ENCODE measurements around the gene CLEC2B. TPM values are rescaled to one million over a fixed set of nuclear protein-coding genes. Genes with fewer than 3 reads are reported as not detected.
A peak's percentile ranks its signal among the peaks of the same experiment; 100 is the strongest.

Gene CLEC2B
- total and polyA plus RNA-seq, 4 donors, result 0.90 to 18.7 (median 8.0) TPM

DNA sequence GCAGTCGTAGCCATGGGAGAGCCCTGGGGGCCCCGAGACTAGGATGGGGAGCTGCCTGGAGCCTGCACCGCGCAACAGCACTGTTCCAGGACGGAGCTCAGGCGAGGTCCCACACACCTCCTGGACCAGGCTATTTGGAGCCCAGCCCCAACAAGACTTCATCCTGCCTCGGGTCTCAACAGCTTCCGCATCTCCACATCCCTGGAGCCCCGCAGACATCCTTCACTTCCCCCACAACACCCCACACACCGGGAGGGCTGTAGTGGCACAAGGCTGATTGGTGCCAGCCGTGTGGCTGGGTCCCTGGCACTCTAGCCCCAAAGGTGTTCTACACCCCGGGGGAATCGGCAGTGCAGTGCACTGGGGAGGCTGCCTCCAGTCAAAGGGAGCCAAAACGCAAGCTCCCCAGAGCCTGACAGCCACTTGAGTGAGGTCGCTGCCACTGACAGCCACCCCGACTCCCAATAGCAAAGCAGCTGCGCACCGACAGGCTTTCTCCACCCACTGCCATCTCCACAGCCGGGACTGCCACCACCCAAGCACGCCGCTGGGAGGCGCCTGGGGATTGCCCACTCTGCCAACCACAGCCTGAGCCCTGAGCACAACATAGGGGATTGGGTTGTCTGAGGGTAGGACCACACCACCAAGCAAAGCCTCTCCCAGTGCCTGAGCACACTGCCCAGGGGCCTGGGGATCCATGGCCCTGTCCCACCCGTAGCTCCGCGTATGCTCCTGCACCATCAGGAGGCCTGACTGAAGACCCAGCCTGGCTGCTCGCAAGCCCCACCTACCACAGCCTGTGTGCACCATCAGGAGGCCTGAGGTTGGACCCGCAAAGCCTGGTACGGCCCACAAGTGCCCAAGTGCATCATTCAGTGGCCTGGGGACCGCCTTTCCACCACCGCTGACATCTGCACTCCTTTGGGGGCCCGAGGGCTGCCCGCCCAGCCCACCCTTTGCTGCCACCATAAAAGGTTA lies 55.0 kb downstream of the CLEC2B start:
- peak in 1 of 6 donors; percentile 13 for DNase-seq (ENCODE audit: low read depth in 4 of 6, low spot score in 6 of 6)
- WGBS (ENCODE audit: insufficient coverage), result 69% methylated on average over 28 of the region's 32 CpGs
- Histone ChIP-seq H3K4me1 (ENCODE audit: control insufficient read depth, insufficient read depth, low read length) (no peaks in the 10 kb centered on the region), H3K36me3 (ENCODE audit: control insufficient read depth, insufficient read depth, low read length) (no peaks in the 10 kb centered on the region), H3K27ac (ENCODE audit: low read depth, low read length) (no peak overlapping the region), H3K27me3 (ENCODE audit: control insufficient read depth, insufficient read depth, low read length) (no peaks in the 10 kb centered on the region), H3K9me3 (ENCODE audit: control insufficient read depth, insufficient read depth, low read length) (no peaks in the 10 kb centered on the region), H3K4me3 (ENCODE audit: low read depth, low read length) (no peak overlapping the region)

DNA sequence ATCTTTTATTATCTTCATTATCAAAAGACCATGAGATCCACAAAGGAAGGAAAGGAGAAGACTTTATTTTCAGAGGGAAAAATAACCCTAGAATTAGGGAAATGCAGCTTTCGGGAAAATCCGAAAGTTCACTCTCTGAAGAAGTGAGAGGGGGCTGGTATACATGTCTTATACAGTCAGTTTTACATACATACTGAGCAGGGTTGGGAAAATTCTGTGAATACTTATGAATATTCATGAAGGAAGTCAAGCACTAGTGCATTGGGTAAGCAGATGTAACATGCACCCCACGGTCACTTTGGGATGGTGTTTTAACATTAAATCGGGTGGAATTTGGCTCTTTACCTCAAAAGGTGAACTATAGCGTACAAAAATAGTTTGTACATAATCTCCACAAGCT lies 57.5 kb downstream of the CLEC2B start:
- Histone ChIP-seq H3K4me3 (ENCODE audit: low read depth, low read length) (no peak overlapping the region), H3K36me3 (ENCODE audit: control insufficient read depth, insufficient read depth, low read length) (no peaks in the 10 kb centered on the region), H3K27me3 (ENCODE audit: control insufficient read depth, insufficient read depth, low read length) (no peaks in the 10 kb centered on the region), H3K9me3 (ENCODE audit: control insufficient read depth, insufficient read depth, low read length) (no peaks in the 10 kb centered on the region), H3K4me1 (ENCODE audit: control insufficient read depth, insufficient read depth, low read length) (no peaks in the 10 kb centered on the region), H3K27ac (ENCODE audit: low read depth, low read length) (no peak overlapping the region)
- DNase-seq (ENCODE audit: low read depth in 4 of 6, low spot score in 6 of 6), result no peak
- no CpG with 5 or more reads among the region's 5 CpGs for WGBS (ENCODE audit: insufficient coverage)

DNA sequence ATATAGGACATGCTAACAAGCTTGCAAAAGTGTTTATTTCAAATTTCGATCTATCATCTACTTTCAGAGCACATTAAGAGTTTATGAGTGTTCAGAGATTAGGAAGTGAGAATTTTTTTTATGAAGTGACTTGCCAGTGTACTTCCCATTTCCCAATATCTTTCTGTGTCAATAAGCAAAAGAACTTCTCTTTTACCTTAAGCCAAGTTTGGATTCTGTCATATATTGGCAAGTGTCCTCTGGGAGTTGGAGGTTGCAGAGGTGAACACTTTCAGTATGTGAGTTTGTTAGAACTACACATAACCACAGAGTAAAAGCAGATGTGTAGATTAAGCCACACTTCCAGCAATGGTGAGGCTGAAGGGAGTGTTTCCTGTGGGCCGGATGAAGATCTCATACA lies 58.5 kb downstream of the CLEC2B start:
- Histone ChIP-seq H3K4me3 (ENCODE audit: low read depth, low read length) (no peak overlapping the region), H3K27ac (ENCODE audit: low read depth, low read length) (no peak overlapping the region), H3K9me3 (ENCODE audit: control insufficient read depth, insufficient read depth, low read length) (no peaks in the 10 kb centered on the region), H3K36me3 (ENCODE audit: control insufficient read depth, insufficient read depth, low read length) (no peaks in the 10 kb centered on the region), H3K4me1 (ENCODE audit: control insufficient read depth, insufficient read depth, low read length) (no peaks in the 10 kb centered on the region), H3K27me3 (ENCODE audit: control insufficient read depth, insufficient read depth, low read length) (no peaks in the 10 kb centered on the region)
- no peak for DNase-seq (ENCODE audit: low read depth in 4 of 6, low spot score in 6 of 6)
- WGBS (ENCODE audit: insufficient coverage), result no CpG with 5 or more reads among the region's 2 CpGs

DNA sequence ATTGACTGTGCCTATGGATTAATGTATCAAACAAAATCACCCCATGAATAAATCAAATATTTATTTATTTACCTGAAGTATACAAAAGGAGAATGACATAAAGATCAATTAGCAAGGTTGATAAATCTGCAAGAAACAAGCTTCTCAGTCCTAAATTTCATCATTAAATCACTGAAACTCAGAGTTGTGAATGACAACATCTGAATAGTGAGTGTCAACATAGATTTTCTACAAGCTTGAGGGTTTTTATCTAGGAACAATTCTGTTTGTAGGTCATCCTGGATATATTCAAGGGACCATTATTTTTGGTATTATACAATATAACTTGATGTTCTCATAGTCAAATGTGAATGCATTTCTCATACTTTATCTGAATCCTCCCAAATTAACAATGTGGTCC lies 59.3 kb downstream of the CLEC2B start:
- no peak overlapping the region for H3K27ac ChIP-seq (ENCODE audit: low read depth, low read length)
- no peaks in the 10 kb centered on the region for H3K27me3 ChIP-seq (ENCODE audit: control insufficient read depth, insufficient read depth, low read length)
- no peaks in the 10 kb centered on the region for H3K9me3 ChIP-seq (ENCODE audit: control insufficient read depth, insufficient read depth, low read length)
- no peak overlapping the region for H3K4me3 ChIP-seq (ENCODE audit: low read depth, low read length)
- H3K4me1 ChIP-seq (ENCODE audit: control insufficient read depth, insufficient read depth, low read length), result no peaks in the 10 kb centered on the region
- DNase-seq (ENCODE audit: low read depth in 4 of 6, low spot score in 6 of 6), result no peak
- H3K36me3 ChIP-seq (ENCODE audit: control insufficient read depth, insufficient read depth, low read length), result no peaks in the 10 kb centered on the region

DNA sequence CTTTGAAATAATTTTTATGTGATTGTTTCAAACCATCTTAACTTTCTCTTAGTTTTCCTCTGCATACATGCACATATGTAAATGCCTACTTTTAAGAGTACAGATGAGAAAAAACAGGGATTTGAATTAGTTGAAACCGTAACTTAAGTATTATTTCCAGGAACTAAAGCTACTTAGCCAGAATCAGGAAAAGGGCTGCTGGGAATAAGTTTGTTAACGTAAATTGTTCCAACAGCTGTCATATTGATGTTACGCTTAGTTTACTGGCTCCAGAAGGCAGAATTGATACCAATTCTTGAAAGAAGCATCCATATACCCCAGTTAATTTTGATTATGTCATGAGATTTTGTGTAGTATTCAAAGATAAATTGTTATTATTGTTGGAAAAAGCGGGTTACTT lies 59.8 kb downstream of the CLEC2B start:
- 60% methylated on average over 1 of the region's 4 CpGs for WGBS (ENCODE audit: insufficient coverage)
- Histone ChIP-seq H3K4me1 (ENCODE audit: control insufficient read depth, insufficient read depth, low read length) (no peaks in the 10 kb centered on the region), H3K9me3 (ENCODE audit: control insufficient read depth, insufficient read depth, low read length) (no peaks in the 10 kb centered on the region), H3K36me3 (ENCODE audit: control insufficient read depth, insufficient read depth, low read length) (no peaks in the 10 kb centered on the region), H3K4me3 (ENCODE audit: low read depth, low read length) (no peak overlapping the region), H3K27ac (ENCODE audit: low read depth, low read length) (no peak overlapping the region), H3K27me3 (ENCODE audit: control insufficient read depth, insufficient read depth, low read length) (no peaks in the 10 kb centered on the region)
- no peak for DNase-seq (ENCODE audit: low read depth in 4 of 6, low spot score in 6 of 6)

DNA sequence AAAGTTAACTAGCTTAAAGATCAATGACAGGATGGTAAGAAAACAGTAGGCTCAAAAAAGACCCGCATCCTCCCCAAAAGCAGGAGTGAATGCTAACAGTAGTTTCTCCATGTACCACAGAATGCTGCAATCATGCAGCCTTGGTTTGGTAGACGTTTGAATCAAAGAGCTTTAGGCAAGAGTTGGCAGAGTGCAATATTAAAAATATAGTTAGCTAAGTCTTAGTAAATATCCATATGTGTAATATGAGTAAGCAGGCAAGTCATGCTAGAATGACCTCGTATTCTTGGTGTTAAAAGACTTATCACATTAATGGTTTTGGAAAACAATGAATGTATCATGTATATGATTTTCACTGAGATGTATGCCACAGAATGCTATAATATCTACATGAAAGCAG lies 60.6 kb downstream of the CLEC2B start:
- no peaks in the 10 kb centered on the region for H3K27me3 ChIP-seq (ENCODE audit: control insufficient read depth, insufficient read depth, low read length)
- no CpG with 5 or more reads among the region's 3 CpGs for WGBS (ENCODE audit: insufficient coverage)
- no peak overlapping the region for H3K27ac ChIP-seq (ENCODE audit: low read depth, low read length)
- H3K36me3 ChIP-seq (ENCODE audit: control insufficient read depth, insufficient read depth, low read length), result no peaks in the 10 kb centered on the region
- no peaks in the 10 kb centered on the region for H3K9me3 ChIP-seq (ENCODE audit: control insufficient read depth, insufficient read depth, low read length)
- no peak overlapping the region for H3K4me3 ChIP-seq (ENCODE audit: low read depth, low read length)
- no peaks in the 10 kb centered on the region for H3K4me1 ChIP-seq (ENCODE audit: control insufficient read depth, insufficient read depth, low read length)
- DNase-seq (ENCODE audit: low read depth in 4 of 6, low spot score in 6 of 6), result no peak

DNA sequence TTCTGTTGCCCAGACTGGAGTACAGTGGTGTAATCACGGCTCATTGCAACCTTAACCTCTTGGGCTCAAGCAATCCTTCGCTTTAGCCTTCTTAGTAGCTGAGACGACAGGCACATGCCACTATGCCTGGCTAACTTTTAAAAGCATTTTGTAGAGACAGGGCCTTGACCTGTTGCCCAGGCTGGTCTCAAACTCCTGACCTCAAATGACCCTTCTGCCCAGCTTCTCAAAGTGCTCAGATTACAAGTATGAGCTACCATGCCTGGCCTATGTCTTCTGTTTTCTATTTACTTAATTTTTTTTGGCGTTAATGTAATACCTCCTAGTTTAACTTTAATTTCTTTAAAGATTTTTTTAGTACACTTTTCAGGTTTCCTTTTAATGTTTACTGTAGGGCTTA lies 62.4 kb downstream of the CLEC2B start:
- Histone ChIP-seq H3K9me3 (ENCODE audit: control insufficient read depth, insufficient read depth, low read length) (no peaks in the 10 kb centered on the region), H3K4me3 (ENCODE audit: low read depth, low read length) (no peak overlapping the region), H3K27me3 (ENCODE audit: control insufficient read depth, insufficient read depth, low read length) (no peaks in the 10 kb centered on the region), H3K27ac (ENCODE audit: low read depth, low read length) (no peak overlapping the region), H3K4me1 (ENCODE audit: control insufficient read depth, insufficient read depth, low read length) (no peaks in the 10 kb centered on the region), H3K36me3 (ENCODE audit: control insufficient read depth, insufficient read depth, low read length) (no peaks in the 10 kb centered on the region)
- no peak for DNase-seq (ENCODE audit: low read depth in 4 of 6, low spot score in 6 of 6)
- WGBS (ENCODE audit: insufficient coverage), result 74% methylated on average over 3 of the region's 4 CpGs

DNA sequence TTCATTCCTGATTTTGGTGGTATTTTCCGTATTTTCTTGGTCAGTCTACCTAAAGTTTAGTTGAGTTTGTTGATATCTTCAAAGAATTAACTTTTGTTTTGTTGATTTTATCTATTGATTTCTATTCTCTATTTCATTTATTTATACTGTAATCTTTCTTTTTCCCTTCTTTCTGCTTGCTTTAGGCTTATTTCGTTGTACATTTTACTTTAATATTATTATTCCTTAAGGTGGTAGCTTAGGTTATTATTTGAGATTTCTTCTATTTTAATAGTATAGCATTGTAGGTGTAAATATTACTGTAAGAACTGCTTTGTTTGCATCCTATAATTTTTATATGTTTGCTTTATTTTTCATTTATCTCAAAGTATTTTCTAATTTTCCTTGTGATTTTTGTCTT lies 63.3 kb downstream of the CLEC2B start:
- no CpG with 5 or more reads among the region's 2 CpGs for WGBS (ENCODE audit: insufficient coverage)
- no peak for DNase-seq (ENCODE audit: low read depth in 4 of 6, low spot score in 6 of 6)
- Histone ChIP-seq H3K36me3 (ENCODE audit: control insufficient read depth, insufficient read depth, low read length) (no peaks in the 10 kb centered on the region), H3K27me3 (ENCODE audit: control insufficient read depth, insufficient read depth, low read length) (no peaks in the 10 kb centered on the region), H3K27ac (ENCODE audit: low read depth, low read length) (no peak overlapping the region), H3K9me3 (ENCODE audit: control insufficient read depth, insufficient read depth, low read length) (no peaks in the 10 kb centered on the region), H3K4me1 (ENCODE audit: control insufficient read depth, insufficient read depth, low read length) (no peaks in the 10 kb centered on the region), H3K4me3 (ENCODE audit: low read depth, low read length) (no peak overlapping the region)
